ENCODE results near the gene KCMF1. TPM values are rescaled to one million over a fixed set of nuclear protein-coding genes. Genes with fewer than 3 reads are reported as not detected.

Gene KCMF1
- total RNA-seq, 3 donors from 2014 or later: 73.0 to 95.2 (median 85.0) TPM

DNA sequence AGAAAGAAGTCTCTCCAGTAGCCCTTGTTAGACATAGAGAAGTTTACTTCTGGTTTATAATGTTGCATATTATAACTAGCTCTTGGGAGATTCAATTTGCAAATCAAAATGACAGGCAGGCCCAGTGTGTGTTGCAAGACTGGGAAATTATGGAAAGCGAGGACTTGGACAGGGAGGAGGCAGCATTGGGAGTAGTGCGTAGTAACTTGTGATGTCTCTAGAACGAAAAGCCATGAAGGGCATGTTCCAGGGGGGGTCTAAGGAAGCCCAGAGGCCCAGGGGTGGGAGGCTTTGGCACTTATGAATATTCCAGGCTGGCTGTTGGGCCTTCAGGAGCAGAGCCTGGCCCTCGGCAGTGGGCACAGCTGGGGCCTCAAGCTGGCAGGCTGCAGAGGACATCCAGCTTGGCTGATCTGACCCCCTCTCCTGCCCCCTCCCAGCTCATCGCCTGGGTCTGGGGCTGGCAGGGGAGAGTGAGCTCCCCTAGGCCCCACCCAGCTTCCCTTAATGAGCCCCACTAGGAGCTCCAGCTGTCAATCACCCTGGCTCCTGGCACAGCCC, 107.0 kb downstream of the KCMF1 start:
- no peak for ATAC-seq
- Histone ChIP-seq H3K9me3 (no peaks in the 10 kb centered on the region), H3K4me1 (ENCODE audit: low read depth) (no peaks in the 10 kb centered on the region), H3K36me3 (ENCODE audit: low read depth) (no peaks in the 10 kb centered on the region), H3K4me3 (no peak overlapping the region)
- DNase-seq: no peak
- intact Hi-C loops (cut with DNase I, micrococcal nuclease): no loop called here
- TF ChIP-seq, protein P1, sequence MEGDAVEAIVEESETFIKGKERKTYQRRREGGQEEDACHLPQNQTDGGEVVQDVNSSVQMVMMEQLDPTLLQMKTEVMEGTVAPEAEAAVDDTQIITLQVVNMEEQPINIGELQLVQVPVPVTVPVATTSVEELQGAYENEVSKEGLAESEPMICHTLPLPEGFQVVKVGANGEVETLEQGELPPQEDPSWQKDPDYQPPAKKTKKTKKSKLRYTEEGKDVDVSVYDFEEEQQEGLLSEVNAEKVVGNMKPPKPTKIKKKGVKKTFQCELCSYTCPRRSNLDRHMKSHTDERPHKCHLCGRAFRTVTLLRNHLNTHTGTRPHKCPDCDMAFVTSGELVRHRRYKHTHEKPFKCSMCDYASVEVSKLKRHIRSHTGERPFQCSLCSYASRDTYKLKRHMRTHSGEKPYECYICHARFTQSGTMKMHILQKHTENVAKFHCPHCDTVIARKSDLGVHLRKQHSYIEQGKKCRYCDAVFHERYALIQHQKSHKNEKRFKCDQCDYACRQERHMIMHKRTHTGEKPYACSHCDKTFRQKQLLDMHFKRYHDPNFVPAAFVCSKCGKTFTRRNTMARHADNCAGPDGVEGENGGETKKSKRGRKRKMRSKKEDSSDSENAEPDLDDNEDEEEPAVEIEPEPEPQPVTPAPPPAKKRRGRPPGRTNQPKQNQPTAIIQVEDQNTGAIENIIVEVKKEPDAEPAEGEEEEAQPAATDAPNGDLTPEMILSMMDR (IDR thresholded peaks at IDR 0.05): no peak

- no peaks in the 10 kb centered on the region for H3K9me3 ChIP-seq
- TF ChIP-seq, protein P1 (IDR thresholded peaks at IDR 0.05): no peak
- H3K36me3 ChIP-seq (ENCODE audit: low read depth): no peaks in the 10 kb centered on the region
- H3K4me3 ChIP-seq: no peak overlapping the region
- H3K4me1 ChIP-seq (ENCODE audit: low read depth): no peaks in the 10 kb centered on the region
- DNase-seq (no peak), ATAC-seq (no peak)
- intact Hi-C loops (cut with DNase I, micrococcal nuclease): no loop called here
These were observed 107.6 kb downstream of the KCMF1 start for GRCh38 chr2:85078536-85078935.

- ATAC-seq: no peak
- intact Hi-C loops (cut with DNase I, micrococcal nuclease): no loop called here
These were observed 112.1 kb downstream of the KCMF1 start for GRCh38 chr2:85083092-85083491.

DNA sequence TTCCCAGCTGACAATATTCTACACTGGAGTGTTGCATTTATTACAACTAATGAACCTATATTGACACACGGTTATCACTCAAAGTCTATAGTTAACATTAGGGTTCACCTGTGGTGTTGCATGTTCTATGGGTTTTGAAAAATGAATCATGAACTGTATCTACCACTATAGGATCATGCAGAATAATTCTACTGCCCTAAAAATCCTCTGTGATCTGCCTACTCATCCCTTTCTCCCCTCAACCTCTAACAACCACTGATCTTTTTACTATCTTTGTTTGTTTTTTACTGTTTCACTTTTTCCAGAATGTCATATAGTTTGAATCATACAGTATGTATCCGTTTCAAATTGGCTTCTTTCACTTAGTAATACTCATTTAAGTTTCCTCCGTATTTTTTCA, 114.6 kb downstream of the KCMF1 start:
- intact Hi-C loops (cut with DNase I, micrococcal nuclease): no loop called here
- Histone ChIP-seq H3K4me1 (ENCODE audit: low read depth) (no peaks in the 10 kb centered on the region), H3K9me3 (no peaks in the 10 kb centered on the region), H3K36me3 (ENCODE audit: low read depth) (no peaks in the 10 kb centered on the region), H3K4me3 (no peak overlapping the region)
- ATAC-seq: no peak
- TF ChIP-seq, protein P1 (IDR thresholded peaks at IDR 0.05): no peak
- no peak for DNase-seq

More at GRCh38 chr2:85083092-85083491, 112.1 kb downstream of the KCMF1 start:
- TF ChIP-seq, protein P1 (IDR thresholded peaks at IDR 0.05): no peak
- Histone ChIP-seq H3K36me3 (ENCODE audit: low read depth) (no peaks in the 10 kb centered on the region), H3K4me1 (ENCODE audit: low read depth) (no peaks in the 10 kb centered on the region), H3K4me3 (no peak overlapping the region), H3K9me3 (no peaks in the 10 kb centered on the region)
- no peak for DNase-seq

GRCh38 chr2:85087541-85087940, 116.6 kb downstream of the KCMF1 start:
- H3K4me1 ChIP-seq (ENCODE audit: low read depth): no peaks in the 10 kb centered on the region
- H3K9me3 ChIP-seq: no peaks in the 10 kb centered on the region
- no peak overlapping the region for H3K4me3 ChIP-seq
- H3K36me3 ChIP-seq (ENCODE audit: low read depth): no peaks in the 10 kb centered on the region
- ATAC-seq (no peak), DNase-seq (no peak)
- TF ChIP-seq, protein P1 (IDR thresholded peaks at IDR 0.05): no peak
- intact Hi-C loops (cut with DNase I, micrococcal nuclease): no loop called here

DNA sequence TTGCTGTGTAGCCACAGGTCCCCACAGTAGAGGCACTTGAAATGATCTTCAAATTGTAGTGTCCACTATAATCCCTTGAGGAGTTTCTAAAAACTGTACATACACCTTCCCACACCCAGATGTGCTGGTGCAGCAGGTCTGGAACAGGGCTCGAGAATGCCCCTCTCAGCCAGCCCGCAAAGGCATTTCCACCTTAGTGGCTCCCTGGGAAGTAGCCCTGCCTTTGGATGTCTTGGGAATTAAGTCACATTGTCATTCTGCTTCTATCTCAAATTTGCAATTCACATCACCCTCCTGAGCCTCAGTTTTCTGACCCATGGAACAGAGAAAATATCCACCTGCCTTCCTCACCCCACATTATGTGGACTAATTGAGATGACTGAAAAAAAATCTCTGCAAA, 118.0 kb downstream of the KCMF1 start:
- Histone ChIP-seq H3K9me3 (no peaks in the 10 kb centered on the region), H3K4me1 (ENCODE audit: low read depth) (no peaks in the 10 kb centered on the region), H3K36me3 (ENCODE audit: low read depth) (no peaks in the 10 kb centered on the region), H3K4me3 (no peak overlapping the region)
- DNase-seq (no peak), ATAC-seq (no peak)
- TF ChIP-seq, protein P1 (IDR thresholded peaks at IDR 0.05): no peak
- intact Hi-C loops (cut with DNase I, micrococcal nuclease): no loop called here

Data from mucosa of descending colon (tissue), 3 donors.